ENCODE data around the gene LIPC. TPM values are rescaled to one million over a fixed set of nuclear protein-coding genes. Genes with fewer than 3 reads are reported as not detected.

The LIPC gene
- total and polyA plus RNA-seq, 2 donors (not counting 1 experiment from before 2014, with no cell fraction given), result 0.82 to 4.0 TPM

DNA sequence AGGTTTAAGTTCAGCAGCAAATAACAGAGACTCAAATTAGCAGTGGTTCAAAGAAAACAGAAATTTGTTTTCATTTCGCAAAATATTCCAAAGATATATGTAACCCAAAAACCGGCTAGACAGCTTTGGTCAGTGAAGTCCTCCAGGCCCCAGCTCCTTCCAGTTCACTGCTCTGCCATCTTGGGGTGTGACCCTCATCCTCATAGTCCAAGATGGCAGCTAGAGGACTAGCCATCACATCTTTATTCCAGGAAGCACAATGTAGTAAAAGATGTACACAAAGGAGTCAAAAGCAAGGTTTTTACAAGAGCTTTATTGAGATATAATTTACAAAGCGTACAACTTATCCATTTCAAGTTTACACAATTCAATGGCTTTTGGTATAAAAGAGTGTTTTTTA is 107.1 kb downstream of the LIPC start:
- Histone ChIP-seq H3K4me1 (ENCODE audit: control insufficient read depth, extremely low read depth, insufficient read depth, low read length) (no peaks in the 10 kb centered on the region), H3K36me3 (ENCODE audit: control insufficient read depth, insufficient read depth, low read length) (no peaks in the 10 kb centered on the region), H2AFZ (ENCODE audit: low read length) (no peak overlapping the region), H3K79me2 (ENCODE audit: control insufficient read depth, insufficient read depth, low read length) (no peaks in the 10 kb centered on the region), H3K27ac (ENCODE audit: insufficient read depth, low read length) (no peak overlapping the region), H3K4me3 (replicated peaks in 1 of 4; ENCODE audit: control extremely low read depth in 1 of 4, insufficient read depth in 1 of 4, low read depth in 3 of 4, low read length in 4 of 4) (no peak overlapping the region), H3K9me3 (ENCODE audit: control insufficient read depth, insufficient read depth, low read depth, low read length) (no peaks in the 10 kb centered on the region), H4K20me1 (ENCODE audit: control insufficient read depth, extremely low read depth, insufficient read depth, low read length) (no peaks in the 10 kb centered on the region), H3K27me3 (ENCODE audit: control insufficient read depth, insufficient read depth, low read length) (peaks cover 11% of the 10 kb centered on the region), H3K9ac (ENCODE audit: insufficient read depth, low read length) (no peak overlapping the region), H3K4me2 (ENCODE audit: extremely low read depth, insufficient read depth, low read length) (no peak overlapping the region)
- TF ChIP-seq, protein P1, sequence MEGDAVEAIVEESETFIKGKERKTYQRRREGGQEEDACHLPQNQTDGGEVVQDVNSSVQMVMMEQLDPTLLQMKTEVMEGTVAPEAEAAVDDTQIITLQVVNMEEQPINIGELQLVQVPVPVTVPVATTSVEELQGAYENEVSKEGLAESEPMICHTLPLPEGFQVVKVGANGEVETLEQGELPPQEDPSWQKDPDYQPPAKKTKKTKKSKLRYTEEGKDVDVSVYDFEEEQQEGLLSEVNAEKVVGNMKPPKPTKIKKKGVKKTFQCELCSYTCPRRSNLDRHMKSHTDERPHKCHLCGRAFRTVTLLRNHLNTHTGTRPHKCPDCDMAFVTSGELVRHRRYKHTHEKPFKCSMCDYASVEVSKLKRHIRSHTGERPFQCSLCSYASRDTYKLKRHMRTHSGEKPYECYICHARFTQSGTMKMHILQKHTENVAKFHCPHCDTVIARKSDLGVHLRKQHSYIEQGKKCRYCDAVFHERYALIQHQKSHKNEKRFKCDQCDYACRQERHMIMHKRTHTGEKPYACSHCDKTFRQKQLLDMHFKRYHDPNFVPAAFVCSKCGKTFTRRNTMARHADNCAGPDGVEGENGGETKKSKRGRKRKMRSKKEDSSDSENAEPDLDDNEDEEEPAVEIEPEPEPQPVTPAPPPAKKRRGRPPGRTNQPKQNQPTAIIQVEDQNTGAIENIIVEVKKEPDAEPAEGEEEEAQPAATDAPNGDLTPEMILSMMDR (conservative IDR thresholded peaks at IDR 0.05 in 1 of 2, IDR thresholded peaks at IDR 0.05 in 1 of 2; ENCODE audit: low read depth in 1 of 2, low read length in 2 of 2), result no peak
- no peak for TF ChIP-seq EZH2 (IDR thresholded peaks at IDR 0.05; ENCODE audit: low read length, missing control alignments)
- no peak for DNase-seq (ENCODE audit: low read depth in 2 of 2)

DNA sequence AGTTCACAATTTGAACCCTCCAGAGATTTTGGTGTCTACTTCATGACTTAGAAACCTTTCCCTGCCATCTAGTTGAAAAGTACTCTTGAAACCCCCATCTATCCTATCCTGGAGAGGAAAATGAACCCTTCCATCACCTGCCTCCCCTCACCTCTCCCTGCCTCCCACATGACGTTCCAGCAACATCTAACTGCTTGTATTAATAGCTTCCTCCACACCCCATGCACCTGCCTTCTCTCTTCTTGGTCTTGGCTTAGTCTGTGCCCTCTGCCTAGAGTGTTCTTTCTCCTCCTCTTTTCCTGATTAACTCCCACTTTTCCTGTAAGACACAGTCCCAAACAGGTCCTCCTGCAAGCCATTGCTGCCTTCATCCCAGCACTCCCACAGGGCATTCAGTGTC is 107.8 kb downstream of the LIPC start:
- H3K9ac ChIP-seq (ENCODE audit: insufficient read depth, low read length), result no peak overlapping the region
- no peaks in the 10 kb centered on the region for H3K36me3 ChIP-seq (ENCODE audit: control insufficient read depth, insufficient read depth, low read length)
- TF ChIP-seq, protein P1 (conservative IDR thresholded peaks at IDR 0.05 in 1 of 2, IDR thresholded peaks at IDR 0.05 in 1 of 2; ENCODE audit: low read depth in 1 of 2, low read length in 2 of 2), result no peak
- TF ChIP-seq EZH2 (IDR thresholded peaks at IDR 0.05; ENCODE audit: low read length, missing control alignments), result no peak
- H3K79me2 ChIP-seq (ENCODE audit: control insufficient read depth, insufficient read depth, low read length), result no peaks in the 10 kb centered on the region
- no peak overlapping the region for H3K4me3 ChIP-seq (replicated peaks in 1 of 4; ENCODE audit: control extremely low read depth in 1 of 4, insufficient read depth in 1 of 4, low read depth in 3 of 4, low read length in 4 of 4)
- H3K4me2 ChIP-seq (ENCODE audit: extremely low read depth, insufficient read depth, low read length), result no peak overlapping the region
- H3K4me1 ChIP-seq (ENCODE audit: control insufficient read depth, extremely low read depth, insufficient read depth, low read length), result no peaks in the 10 kb centered on the region
- no peak overlapping the region for H2AFZ ChIP-seq (ENCODE audit: low read length)
- peaks cover 11% of the 10 kb centered on the region for H3K27me3 ChIP-seq (ENCODE audit: control insufficient read depth, insufficient read depth, low read length)
- no peaks in the 10 kb centered on the region for H3K9me3 ChIP-seq (ENCODE audit: control insufficient read depth, insufficient read depth, low read depth, low read length)
- no peak overlapping the region for H3K27ac ChIP-seq (ENCODE audit: insufficient read depth, low read length)
- no peak for DNase-seq (ENCODE audit: low read depth in 2 of 2)
- H4K20me1 ChIP-seq (ENCODE audit: control insufficient read depth, extremely low read depth, insufficient read depth, low read length), result no peaks in the 10 kb centered on the region

DNA sequence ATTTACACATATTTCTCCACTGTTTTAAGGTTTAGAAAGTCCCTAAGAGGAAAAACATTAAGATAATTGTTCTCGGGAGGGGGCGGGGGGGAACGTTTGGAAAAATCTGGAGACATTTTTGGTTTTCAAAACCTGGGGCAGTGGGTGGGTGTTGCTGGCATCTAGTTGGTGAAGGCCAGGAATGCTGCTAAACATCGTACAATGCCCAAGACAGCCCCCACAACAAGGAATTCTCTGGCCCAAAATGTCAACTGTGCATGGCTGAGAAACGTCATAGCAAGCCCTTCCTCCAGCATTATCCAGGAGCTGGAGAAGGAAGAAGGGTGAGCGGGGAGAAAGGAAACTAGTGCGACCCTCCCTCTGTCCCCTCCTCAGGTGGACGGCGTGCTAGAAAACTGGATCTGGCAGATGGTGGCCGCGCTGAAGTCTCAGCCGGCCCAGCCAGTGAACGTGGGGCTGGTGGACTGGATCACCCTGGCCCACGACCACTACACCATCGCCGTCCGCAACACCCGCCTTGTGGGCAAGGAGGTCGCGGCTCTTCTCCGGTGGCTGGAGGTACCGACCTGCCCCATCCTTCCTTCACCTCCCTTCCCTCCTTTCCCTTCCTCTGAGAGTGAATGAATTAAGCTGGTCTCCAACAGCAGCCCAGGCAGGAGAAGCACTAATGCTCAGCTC is 109.8 kb downstream of the LIPC start:
- H3K79me2 ChIP-seq (ENCODE audit: control insufficient read depth, insufficient read depth, low read length), result no peaks in the 10 kb centered on the region
- DNase-seq (ENCODE audit: low read depth in 2 of 2), result no peak
- TF ChIP-seq EZH2 (IDR thresholded peaks at IDR 0.05; ENCODE audit: low read length, missing control alignments), result no peak
- TF ChIP-seq, protein P1 (conservative IDR thresholded peaks at IDR 0.05 in 1 of 2, IDR thresholded peaks at IDR 0.05 in 1 of 2; ENCODE audit: low read depth in 1 of 2, low read length in 2 of 2), result no peak
- H3K9ac ChIP-seq (ENCODE audit: insufficient read depth, low read length), result no peak overlapping the region
- H4K20me1 ChIP-seq (ENCODE audit: control insufficient read depth, extremely low read depth, insufficient read depth, low read length), result no peaks in the 10 kb centered on the region
- peaks cover 6% of the 10 kb centered on the region for H3K27me3 ChIP-seq (ENCODE audit: control insufficient read depth, insufficient read depth, low read length)
- no peaks in the 10 kb centered on the region for H3K36me3 ChIP-seq (ENCODE audit: control insufficient read depth, insufficient read depth, low read length)
- H3K4me2 ChIP-seq (ENCODE audit: extremely low read depth, insufficient read depth, low read length), result no peak overlapping the region
- no peak overlapping the region for H3K4me3 ChIP-seq (replicated peaks in 1 of 4; ENCODE audit: control extremely low read depth in 1 of 4, insufficient read depth in 1 of 4, low read depth in 3 of 4, low read length in 4 of 4)
- no peak overlapping the region for H2AFZ ChIP-seq (ENCODE audit: low read length)
- H3K27ac ChIP-seq (ENCODE audit: insufficient read depth, low read length), result no peak overlapping the region
- H3K9me3 ChIP-seq (ENCODE audit: control insufficient read depth, insufficient read depth, low read depth, low read length), result no peaks in the 10 kb centered on the region
- peaks cover 7% of the 10 kb centered on the region for H3K4me1 ChIP-seq (ENCODE audit: control insufficient read depth, extremely low read depth, insufficient read depth, low read length)
